SH-SY5Y (cell line): ENCODE measurements around the gene MARK3.

Experiments
- GATA2 ChIP-seq: IDR thresholded peaks from 2 replicates; pipeline ENCODE4 v1.6.1; 2011; ENCODE audit warnings: mild to moderate bottlenecking, low read depth, low read length
- GATA3 ChIP-seq: IDR thresholded peaks from 2 replicates; pipeline ENCODE4 v1.6.1; 2011; ENCODE audit warnings: low read depth, mild to moderate bottlenecking, low read length, moderate library complexity

GRCh38 chr14:103552846-103553210, 167.6 kb downstream of the MARK3 start:
- TF ChIP-seq GATA2 (no peak), GATA3 (no peak)
